GM21619 (cell line): Measurements from ENCODE around the gene AGTR1.

Experiments used
- ATAC-seq: cut with Tn5 transposase; IDR thresholded peaks from one replicate; pipeline ENCODE4 v1.9.1; 2021; ENCODE audit not compliant: unreplicated experiment

AGTR1 gene

DNA sequence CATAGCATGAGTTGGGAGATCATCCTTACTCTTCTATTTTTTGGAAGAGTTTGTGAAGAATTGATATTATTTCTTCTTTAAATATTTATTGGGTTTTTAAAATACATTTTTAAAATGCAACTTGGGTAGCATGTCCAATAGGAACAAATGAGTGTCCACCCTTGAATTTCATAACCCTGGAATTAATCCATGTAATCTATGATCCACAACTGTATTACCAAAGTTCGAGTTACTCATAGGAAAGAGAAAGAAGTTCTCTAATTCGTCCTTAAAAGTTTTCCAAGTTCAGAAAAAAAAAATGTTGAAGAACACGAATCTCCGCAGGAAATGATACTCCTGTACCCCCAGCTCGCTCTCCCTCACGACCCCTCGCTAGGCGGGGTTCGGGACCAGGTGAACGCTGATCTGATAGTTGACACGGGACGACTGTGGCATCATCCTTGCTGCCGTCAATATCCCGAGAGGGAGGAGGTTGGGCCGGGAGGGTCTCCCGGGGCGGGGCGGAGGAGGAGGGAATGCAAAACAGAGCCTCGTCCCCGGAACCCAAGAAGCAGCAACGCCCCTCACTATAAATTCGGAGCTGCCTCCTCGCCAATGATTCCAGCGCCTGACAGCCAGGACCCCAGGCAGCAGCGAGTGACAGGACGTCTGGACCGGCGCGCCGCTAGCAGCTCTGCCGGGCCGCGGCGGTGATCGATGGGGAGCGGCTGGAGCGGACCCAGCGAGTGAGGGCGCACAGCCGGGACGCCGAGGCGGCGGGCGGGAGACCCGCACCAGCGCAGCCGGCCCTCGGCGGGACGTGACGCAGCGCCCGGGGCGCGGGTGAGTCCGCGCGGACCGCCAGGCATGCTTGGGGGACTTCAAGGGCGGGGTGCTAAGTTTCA lies at the start of gene AGTR1:
Gene AGTR1, plus strand, starts transcription at position 598 of the 884 bp plus-strand sequence. CDS start 43,133 bp downstream, outside the sequence.
- ATAC-seq, result no peak

DNA sequence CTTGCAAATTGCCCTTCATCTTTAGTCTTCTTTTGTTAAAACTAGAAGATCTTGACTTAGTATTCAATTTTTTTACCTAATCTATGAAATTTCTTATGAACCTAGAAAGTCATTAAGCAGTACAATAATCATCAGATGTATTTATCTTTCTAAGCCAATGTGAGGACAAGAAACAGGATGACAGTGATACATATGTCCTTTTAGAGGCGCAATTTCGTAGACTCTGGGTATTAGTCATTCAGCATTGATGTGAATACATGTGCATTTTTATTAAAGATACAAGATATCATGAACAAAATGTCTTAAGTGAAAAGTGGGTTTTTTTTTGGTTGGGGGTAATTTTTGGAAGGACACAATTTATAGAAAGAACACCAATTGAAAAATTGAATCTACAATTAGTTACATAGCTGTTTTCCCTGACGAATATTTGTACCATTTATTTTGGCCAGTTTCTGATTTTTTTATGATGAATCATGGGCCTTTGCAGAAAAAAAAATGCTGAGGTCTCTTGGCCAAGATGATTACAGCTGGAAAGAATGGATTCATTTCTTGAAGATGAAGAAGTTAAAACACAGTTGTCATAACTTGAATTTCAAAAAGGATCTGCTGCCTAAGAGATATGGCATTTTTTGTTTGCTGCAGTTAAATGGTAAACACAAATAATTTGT lies 48.9 kb upstream of the AGTR1 start:
- ATAC-seq, result no peak

DNA sequence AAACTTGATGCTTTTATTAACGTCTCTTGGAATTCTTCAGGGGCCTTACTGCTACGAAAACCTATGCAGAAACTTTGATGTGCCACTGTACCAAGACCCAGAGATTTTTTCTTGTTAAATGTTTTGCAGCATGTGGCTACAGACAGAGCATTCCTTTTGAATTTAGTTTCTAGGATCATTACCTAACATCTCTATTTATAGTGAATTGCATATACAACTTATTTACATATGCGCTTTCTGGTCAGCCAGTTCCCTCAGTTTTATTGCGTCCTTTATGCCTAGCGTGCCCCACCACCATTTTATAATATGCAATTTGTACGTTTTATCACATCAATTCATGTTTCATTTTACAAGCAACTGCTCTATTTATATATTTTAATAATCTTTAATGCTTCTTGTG lies 46.2 kb upstream of the AGTR1 start:
- ATAC-seq, result no peak

- no peak for ATAC-seq
Measured at GRCh38 chr3:148654433-148654832, 43.3 kb upstream of the AGTR1 start.

DNA sequence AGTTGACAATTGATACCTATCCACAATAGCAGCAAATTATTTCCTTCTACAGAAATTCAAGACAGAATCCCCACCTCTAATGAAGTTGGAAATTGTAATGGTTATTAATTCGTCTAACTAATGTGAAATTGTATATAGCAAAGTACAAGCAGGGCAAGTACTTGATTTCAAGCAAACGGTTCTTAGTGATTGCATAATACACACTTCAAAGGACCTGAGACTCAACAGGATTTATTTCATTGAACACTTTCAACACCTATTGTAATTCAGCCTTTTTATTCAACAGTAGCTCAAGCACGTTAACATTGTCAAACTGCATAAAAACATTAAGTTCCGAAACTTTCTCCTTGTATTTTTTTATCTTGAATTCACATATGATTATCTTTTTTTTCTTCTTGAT lies 40.2 kb upstream of the AGTR1 start:
- no peak for ATAC-seq

- ATAC-seq, result no peak
Measured at GRCh38 chr3:148659512-148659911, 38.2 kb upstream of the AGTR1 start.

GRCh38 chr3:148680289-148680688 lies 17.4 kb upstream of the AGTR1 start:
- no peak for ATAC-seq

- no peak for ATAC-seq
Measured at GRCh38 chr3:148681080-148681479, 16.6 kb upstream of the AGTR1 start.

DNA sequence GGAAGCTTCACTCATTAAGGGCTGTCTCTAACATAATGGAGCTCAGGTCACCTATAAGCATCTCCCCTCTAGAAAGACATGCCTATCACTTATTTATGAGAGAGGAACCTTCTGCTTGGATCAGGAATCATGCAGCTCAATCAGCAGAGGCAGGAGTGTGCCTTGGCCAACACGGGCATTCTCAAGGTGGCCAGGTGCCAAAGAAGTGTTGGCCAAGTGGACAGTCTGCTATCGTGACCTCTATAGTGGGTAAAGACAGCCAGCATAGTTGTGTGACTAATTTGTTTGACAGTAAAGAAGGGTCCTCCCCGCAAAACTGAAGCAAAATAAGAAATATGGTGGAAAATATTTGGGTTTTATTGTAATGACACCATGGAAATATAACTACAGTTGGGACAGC lies 14.7 kb upstream of the AGTR1 start:
- ATAC-seq, result no peak

DNA sequence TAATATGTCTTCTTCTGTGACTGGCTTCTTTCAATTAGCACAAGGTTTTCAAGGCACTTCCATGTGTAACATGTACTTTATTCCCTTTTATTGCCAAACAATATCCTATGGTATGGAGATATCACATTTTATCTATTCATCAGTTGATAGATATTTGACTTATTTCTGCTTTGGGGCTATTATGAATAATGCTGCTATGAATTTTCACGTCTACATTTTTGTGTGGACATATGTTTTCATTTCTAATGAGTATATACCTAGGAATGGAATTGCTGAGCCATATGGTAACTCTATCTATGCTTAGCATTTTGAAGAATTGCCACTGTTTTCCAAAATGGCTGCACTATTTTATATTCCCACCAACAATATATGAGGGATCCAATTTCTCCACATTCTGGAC lies 3.6 kb upstream of the AGTR1 start:
- no peak for ATAC-seq

DNA sequence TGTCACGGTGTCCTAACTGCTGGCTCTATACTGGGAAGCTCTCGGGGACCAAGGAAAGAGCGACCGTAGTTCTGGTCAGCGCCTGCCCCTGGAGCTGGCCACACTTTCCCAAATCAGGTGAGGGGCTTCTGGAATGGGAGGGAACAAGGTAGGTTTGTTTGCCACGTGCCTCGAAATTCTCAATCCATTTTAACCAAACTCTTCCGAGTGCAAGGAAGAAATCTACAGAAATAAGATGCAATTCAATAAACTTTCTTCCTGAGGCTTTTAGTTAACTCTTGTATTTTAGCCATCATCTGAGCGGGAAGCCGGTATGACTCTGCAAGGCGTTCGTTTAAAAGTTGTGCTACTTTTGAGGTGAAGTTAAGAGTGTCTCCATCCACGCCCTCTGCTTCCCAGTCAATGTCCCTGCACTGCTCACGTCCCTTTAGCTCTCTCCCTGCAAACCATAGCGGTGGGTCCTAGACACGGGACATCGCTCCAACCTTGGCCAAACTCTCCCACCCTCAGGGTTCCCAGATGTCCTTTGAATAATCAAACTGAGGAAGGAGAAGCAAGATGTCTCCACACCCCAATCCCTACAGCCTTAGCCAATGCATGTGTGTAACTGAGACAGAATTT lies 597 bp downstream of the AGTR1 start:
- ATAC-seq, result no peak

DNA sequence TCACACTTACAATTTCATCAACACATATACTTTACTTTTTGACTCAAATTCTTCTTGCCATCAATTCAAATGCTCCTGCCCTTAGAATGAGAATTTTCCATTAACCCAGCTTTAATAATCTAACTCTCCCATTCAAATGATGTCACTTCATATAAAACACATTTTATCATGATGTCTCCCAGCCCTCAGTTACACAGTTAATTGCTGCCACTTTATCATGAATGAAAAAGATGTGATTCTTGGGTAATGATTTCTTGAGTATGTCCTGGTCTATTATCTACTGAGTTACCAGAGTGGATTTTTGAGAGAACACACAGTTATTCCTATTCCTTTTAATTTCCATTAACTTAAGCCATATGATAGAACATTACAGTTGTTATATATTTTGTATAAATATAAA lies 7.6 kb downstream of the AGTR1 start:
- no peak for ATAC-seq

- no peak for ATAC-seq
Measured at GRCh38 chr3:148707601-148708380, 10.1 kb downstream of the AGTR1 start.

- ATAC-seq, result no peak
Measured at GRCh38 chr3:148708409-148708808, 10.7 kb downstream of the AGTR1 start.

DNA sequence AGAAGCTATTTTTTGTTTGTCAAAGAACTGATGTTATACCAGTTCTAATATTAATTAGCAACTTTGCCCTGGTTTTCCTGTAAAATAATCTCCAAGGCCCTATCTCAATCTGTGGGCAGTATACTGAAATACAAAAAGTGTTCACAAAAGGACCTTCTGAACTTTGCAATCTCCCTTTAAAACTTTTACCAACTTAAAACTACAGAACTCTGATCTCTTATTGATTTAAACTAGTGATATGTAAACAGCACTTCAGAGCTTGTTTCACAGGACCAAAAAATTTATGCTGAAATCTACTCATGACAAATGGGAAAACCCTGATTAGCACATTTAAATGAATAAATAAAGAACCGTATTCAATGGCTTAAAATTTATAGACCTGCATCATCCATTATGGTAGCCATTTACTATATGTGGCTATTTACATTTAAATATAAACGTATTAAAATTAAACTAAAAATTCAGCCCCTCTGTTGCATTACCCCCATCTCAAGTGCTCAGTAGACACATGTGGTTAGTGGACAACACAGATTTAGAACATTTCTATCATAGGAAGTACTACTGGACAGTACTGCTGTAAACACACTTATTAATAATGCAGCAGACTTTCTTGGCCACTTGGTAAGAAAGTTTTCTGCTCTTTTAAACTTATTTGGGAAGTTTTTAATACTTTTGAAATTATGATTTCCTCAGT lies 12.0 kb downstream of the AGTR1 start:
- ATAC-seq, result no peak

- no peak for ATAC-seq
Measured at GRCh38 chr3:148710665-148711064, 13.0 kb downstream of the AGTR1 start.

DNA sequence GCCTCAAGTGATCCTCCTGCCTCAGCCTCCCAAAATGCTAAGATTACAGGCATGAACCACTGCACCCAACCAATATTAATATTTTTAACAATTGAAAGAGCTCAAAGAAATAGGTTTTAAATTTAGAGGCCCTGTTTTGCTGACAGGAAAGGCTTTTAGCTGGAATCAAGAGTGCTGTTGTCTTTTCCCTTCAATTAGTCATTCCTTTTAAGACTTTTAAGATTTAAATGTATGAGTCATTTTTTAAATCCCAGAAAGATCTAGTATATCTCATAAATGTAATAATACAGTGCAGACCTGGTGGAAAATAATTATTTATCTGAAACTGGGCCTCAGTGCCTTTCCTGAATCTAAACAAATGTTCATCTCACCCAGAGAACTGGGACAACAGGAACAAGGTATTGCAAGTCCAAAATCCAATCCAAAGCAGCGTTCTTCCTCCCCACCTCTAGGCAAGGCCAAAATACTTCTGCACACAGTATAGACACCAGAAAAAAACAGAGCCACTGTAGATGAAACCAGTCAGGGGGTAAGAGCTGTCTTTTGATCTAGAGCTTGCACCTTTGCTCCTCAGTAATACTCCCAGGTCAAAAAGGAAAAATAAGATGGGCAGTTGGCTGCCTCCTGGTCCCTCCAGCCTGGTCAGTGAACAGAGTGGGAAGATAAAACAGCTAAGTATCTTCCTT lies 14.4 kb downstream of the AGTR1 start:
- ATAC-seq, result no peak

DNA sequence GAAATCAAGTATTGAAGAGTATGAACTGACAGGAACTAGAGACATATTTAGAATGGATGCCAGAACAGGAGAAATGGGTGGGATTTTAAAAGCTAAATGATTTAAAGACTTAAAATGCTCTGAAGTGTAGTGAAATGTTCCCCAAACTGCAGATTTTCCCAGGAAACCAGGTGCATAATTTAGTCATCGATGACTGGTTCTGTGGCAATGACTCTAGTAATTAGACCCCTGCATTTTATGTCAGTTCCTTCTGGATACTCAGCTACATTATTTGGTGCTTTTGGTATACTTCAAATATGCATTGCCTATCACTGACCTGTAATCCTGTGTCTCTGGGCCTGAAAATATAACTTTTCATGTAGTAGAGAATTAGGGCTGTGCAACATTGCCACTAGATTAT lies 16.8 kb downstream of the AGTR1 start:
- no peak for ATAC-seq

- no peak for ATAC-seq
Measured at GRCh38 chr3:148716657-148717056, 19.0 kb downstream of the AGTR1 start.
